ENCODE data around the gene BTBD9. TPM values are rescaled to one million over a fixed set of nuclear protein-coding genes. Genes with fewer than 3 reads are reported as not detected.

The BTBD9 gene
- total and polyA plus RNA-seq, 2 donors (not counting 3 experiments of a cell fraction or from before 2014, with no cell fraction given), result 4.9 to 15.0 TPM

DNA sequence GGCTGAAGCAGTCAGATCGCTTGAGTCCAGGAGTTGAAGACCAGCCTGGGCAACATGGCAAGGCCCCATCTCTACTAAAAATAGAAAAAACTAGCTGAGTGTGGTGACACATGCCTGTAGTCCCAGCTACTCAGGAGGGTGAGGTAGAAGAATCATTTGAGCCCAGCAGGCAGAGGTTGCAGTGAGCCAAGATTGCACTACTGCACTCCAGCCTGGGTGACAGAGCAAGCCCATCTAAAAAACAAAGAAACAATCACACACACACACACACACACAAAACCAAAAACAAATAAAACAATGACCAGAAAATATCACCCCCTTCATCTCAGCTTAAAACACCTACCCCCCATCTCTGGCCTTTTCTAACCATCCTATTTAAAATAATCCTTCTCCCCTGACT is 68.0 kb downstream of the BTBD9 start:
- H3K27me3 ChIP-seq (ENCODE audit: control insufficient read depth in 2 of 2, insufficient read depth in 2 of 2, low read length in 2 of 2), result no peaks in the 10 kb centered on the region
- H3K4me2 ChIP-seq (ENCODE audit: insufficient read depth, low read length), result peak overlapping the region; percentile 98
- BruUV-seq (replicated peaks), result no TSS peak
- TF ChIP-seq POLR2A (IDR thresholded peaks at IDR 0.05; ENCODE audit: low read depth, low read length), result no peak
- no peak for TF ChIP-seq MYC (IDR thresholded peaks at IDR 0.05; ENCODE audit: low read depth, low read length)
- TF ChIP-seq MAX (IDR thresholded peaks at IDR 0.05; ENCODE audit: insufficient read depth, insufficient read length), result no peak
- no peak for TF ChIP-seq POLR2AphosphoS5 (IDR thresholded peaks at IDR 0.05; ENCODE audit: insufficient read depth, low read depth, low read length)
- no peak for TF ChIP-seq EZH2 (IDR thresholded peaks at IDR 0.05; ENCODE audit: borderline replicate concordance, low read depth, low read length, severe bottlenecking)
- TF ChIP-seq CTCF (IDR thresholded peaks at IDR 0.05; ENCODE audit: extremely low read depth in 1 of 2, insufficient read depth in 1 of 2, low read depth in 1 of 2, low read length in 2 of 2), result no peak
- TF ChIP-seq GATA2 (IDR thresholded peaks at IDR 0.05; ENCODE audit: insufficient read depth, insufficient read length, low read depth, low read length), result no peak
- TF ChIP-seq FOS (IDR thresholded peaks at IDR 0.05; ENCODE audit: borderline replicate concordance, insufficient read depth, low read length), result no peak
- TF ChIP-seq JUN (IDR thresholded peaks at IDR 0.05; ENCODE audit: borderline replicate concordance, insufficient read depth, insufficient read length, low read depth), result no peak
- H3K4me3 ChIP-seq (replicated peaks in 1 of 3; ENCODE audit: insufficient read depth in 1 of 3, low read depth in 1 of 3, low read length in 3 of 3), result peak overlapping the region in 1 of 3 experiments; percentile 59
- ChIA-PET POLR2A (no interaction called here), CTCF (interaction anchor here (1.0 to 6.8 kb wide), 12 partner anchors 29 to 1006 kb away, joined by 3 to 88 read pairs (median 4); partner anchors contain the start of gene MDGA1)
- peak overlapping the region; percentile 31 for H2AFZ ChIP-seq (ENCODE audit: low read depth, low read length)
- no peaks in the 10 kb centered on the region for H3K9me1 ChIP-seq (replicated peaks; ENCODE audit: control insufficient read depth, extremely low read depth, insufficient read depth, low read length)
- H3K9ac ChIP-seq (replicated peaks; ENCODE audit: extremely low read depth, insufficient read depth, low read length), result peak overlapping the region; percentile 73
- H3K9me3 ChIP-seq (replicated peaks; ENCODE audit: control insufficient read depth, insufficient read depth, low read length), result no peaks in the 10 kb centered on the region
- H3K36me3 ChIP-seq (ENCODE audit: control insufficient read depth in 2 of 2, extremely low read depth in 1 of 2, insufficient read depth in 2 of 2, low read length in 2 of 2), result no peaks in the 10 kb centered on the region
- peak; percentile 4 for FAIRE-seq
- H3K27ac ChIP-seq (ENCODE audit: insufficient read depth, low read depth, low read length), result peak overlapping the region; percentile 79
- intact Hi-C loops (cut with micrococcal nuclease) (loop anchor here (2.0 to 5.0 kb wide), 6 partner anchors 67 to 874 kb away; partner anchors contain the start of genes BTBD9 and MDGA1), dilution Hi-C loops (cut with MboI; ENCODE audit: extremely low pct_ligation_motif_present, low sequenced_read_pairs) (no loop called here)
- H4K20me1 ChIP-seq (replicated peaks; ENCODE audit: control insufficient read depth, extremely low read depth, insufficient read depth, low read length), result no peaks in the 10 kb centered on the region
- no peaks in the 10 kb centered on the region for H3K79me2 ChIP-seq (ENCODE audit: control insufficient read depth, insufficient read depth, low read length)
- H3K4me1 ChIP-seq (ENCODE audit: control insufficient read depth, extremely low read depth, insufficient read depth, low read length), result peaks cover 30% of the 10 kb centered on the region
- DNase-seq (ENCODE audit: low read depth, low spot score), result peak; percentile 2

Data from endothelial cell of umbilical vein (primary cell).